ENCODE data around the gene SPTLC1.
"Not testable (repeated sequence)": the region's sequence is repeated elsewhere in the genome, so short reads cannot be mapped to it uniquely, and the experiment has no call there.

Gene SPTLC1

DNA sequence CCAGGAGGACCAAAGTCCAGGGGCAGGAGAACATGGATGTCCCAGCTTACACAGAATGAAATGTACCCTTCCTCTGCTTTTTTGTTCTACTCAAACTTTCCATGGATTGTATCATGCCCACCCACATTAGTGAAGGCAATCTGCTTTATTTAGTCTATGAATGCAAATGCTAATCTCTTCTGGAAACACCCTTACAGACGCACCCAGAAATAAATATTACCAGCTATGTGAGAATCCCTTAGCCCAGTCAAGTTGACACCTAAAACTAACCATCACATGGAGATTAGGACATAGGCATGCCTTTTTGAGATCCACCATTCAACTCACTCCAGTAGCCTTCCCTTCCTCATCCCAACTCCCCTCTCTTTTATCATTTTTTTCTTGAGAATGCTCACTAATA, 6.1 kb upstream of the SPTLC1 start:
- H3K4me3 ChIP-seq (ENCODE audit: low read length): no peak overlapping the region
- WGBS: 84% methylated on average over 1 of the region's 1 CpG
- no peaks in the 10 kb centered on the region for H3K36me3 ChIP-seq (ENCODE audit: insufficient read depth, low read length)
- H3K9me3 ChIP-seq (ENCODE audit: insufficient read depth, low read depth, low read length): no peaks in the 10 kb centered on the region
- no peaks in the 10 kb centered on the region for H3K4me1 ChIP-seq (ENCODE audit: insufficient read depth, low read length)
- no peak overlapping the region for H3K27ac ChIP-seq (ENCODE audit: low read depth, low read length)
- peaks cover 2% of the 10 kb centered on the region; the same call in 1 of the 2 replicates for H3K27me3 ChIP-seq (ENCODE audit: insufficient read depth, low read length)
- H3K9ac ChIP-seq (ENCODE audit: low read depth, low read length): no peak overlapping the region

DNA sequence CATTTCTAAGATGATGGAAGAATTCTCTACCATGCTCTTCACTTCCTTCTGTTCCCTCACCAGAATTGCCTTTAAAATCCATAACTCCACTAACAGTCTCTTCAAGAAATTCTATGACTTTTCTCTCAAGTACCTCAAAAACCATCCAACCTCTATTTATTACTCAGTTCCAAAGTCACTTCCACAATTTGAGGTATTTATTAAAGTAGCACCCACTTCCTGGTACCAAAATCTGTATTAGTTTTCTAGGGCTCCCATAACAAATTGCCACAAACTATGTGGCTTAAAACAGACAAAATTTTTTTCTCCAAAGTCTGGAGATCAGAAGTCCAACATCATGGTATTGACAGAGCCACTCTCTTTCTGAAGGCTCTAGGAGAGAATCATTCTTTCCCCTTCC, 4.9 kb upstream of the SPTLC1 start:
- H3K27ac ChIP-seq (ENCODE audit: low read depth, low read length): no peak overlapping the region
- H3K9ac ChIP-seq (ENCODE audit: low read depth, low read length): no peak overlapping the region
- no peaks in the 10 kb centered on the region for H3K4me1 ChIP-seq (ENCODE audit: insufficient read depth, low read length)
- H3K27me3 ChIP-seq (ENCODE audit: insufficient read depth, low read length): peaks cover 2% of the 10 kb centered on the region; the same call in 1 of the 2 replicates
- no peaks in the 10 kb centered on the region for H3K9me3 ChIP-seq (ENCODE audit: insufficient read depth, low read depth, low read length)
- H3K36me3 ChIP-seq (ENCODE audit: insufficient read depth, low read length): no peaks in the 10 kb centered on the region
- H3K4me3 ChIP-seq (ENCODE audit: low read length): no peak overlapping the region

GRCh38 chr9:92119586-92119985, 4.4 kb upstream of the SPTLC1 start:
- H3K4me3 ChIP-seq (ENCODE audit: low read length): no peak overlapping the region
- H3K9ac ChIP-seq (ENCODE audit: low read depth, low read length): no peak overlapping the region
- H3K4me1 ChIP-seq (ENCODE audit: insufficient read depth, low read length): no peaks in the 10 kb centered on the region
- H3K9me3 ChIP-seq (ENCODE audit: insufficient read depth, low read depth, low read length): no peaks in the 10 kb centered on the region
- H3K36me3 ChIP-seq (ENCODE audit: insufficient read depth, low read length): no peaks in the 10 kb centered on the region
- peaks cover 2% of the 10 kb centered on the region; the same call in 1 of the 2 replicates for H3K27me3 ChIP-seq (ENCODE audit: insufficient read depth, low read length)
- no peak overlapping the region for H3K27ac ChIP-seq (ENCODE audit: low read depth, low read length)
- 66% methylated on average over 4 of the region's 4 CpGs for WGBS

- H3K9me3 ChIP-seq (ENCODE audit: insufficient read depth, low read depth, low read length): no peaks in the 10 kb centered on the region
- H3K4me3 ChIP-seq (ENCODE audit: low read length): no peak overlapping the region
- WGBS: 99% methylated on average over 4 of the region's 4 CpGs
- no peak overlapping the region for H3K9ac ChIP-seq (ENCODE audit: low read depth, low read length)
- no peak overlapping the region for H3K27ac ChIP-seq (ENCODE audit: low read depth, low read length)
- H3K36me3 ChIP-seq (ENCODE audit: insufficient read depth, low read length): peaks cover 55% of the 10 kb centered on the region
- no peaks in the 10 kb centered on the region for H3K4me1 ChIP-seq (ENCODE audit: insufficient read depth, low read length)
- no peaks in the 10 kb centered on the region for H3K27me3 ChIP-seq (ENCODE audit: insufficient read depth, low read length)
Observed at GRCh38 chr9:92108122-92108521, 7.1 kb downstream of the SPTLC1 start.

DNA sequence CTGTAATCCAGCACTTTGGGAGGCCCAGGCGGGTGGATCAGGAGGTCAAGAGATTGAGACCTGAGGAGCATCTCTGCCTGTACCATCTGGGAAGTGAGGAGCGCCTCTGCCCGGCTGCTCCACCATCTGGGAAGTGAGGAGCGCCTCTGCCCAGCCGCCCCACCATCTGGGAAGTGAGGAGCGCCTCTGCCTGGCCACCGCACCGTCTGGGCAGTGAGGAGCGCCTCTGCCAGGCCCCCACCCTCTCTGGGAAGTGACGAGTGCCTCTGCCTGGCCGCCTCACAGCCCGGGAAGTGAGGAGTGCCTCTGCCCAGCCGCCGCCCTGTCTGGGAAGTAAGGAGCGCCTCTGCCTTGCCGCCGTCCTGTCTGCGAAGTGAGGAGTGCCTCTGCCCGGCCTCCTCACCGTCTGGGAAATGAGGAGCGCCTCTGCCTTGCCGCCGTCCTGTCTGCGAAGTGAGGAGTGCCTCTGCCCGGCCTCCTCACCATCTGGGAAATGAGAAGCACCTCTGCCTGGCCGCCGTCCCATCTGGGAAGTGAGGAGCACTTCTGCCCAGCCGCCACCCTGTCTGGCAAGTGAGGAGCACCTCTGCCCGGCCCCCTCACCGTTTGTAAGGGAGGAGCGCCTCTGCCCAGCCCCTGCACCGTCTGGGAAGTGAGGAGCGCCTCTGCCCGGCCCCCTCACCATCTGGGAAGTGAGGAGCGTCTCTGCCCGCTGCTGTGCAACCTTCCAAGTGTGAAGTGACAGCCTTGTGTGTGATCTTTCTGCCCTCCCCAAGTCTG, 9.6 kb downstream of the SPTLC1 start:
- not testable (repeated sequence) for H3K27me3 ChIP-seq (ENCODE audit: insufficient read depth, low read length); H3K27ac ChIP-seq (ENCODE audit: low read depth, low read length); H3K4me3 ChIP-seq (ENCODE audit: low read length); H3K9ac ChIP-seq (ENCODE audit: low read depth, low read length); H3K9me3 ChIP-seq (ENCODE audit: insufficient read depth, low read depth, low read length); H3K4me1 ChIP-seq (ENCODE audit: insufficient read depth, low read length)
- peaks cover 37% of the 10 kb centered on the region for H3K36me3 ChIP-seq (ENCODE audit: insufficient read depth, low read length)
- 96% methylated on average over 36 of the region's 36 CpGs for WGBS

- H3K36me3 ChIP-seq (ENCODE audit: insufficient read depth, low read length): peaks cover 26% of the 10 kb centered on the region
- 93% methylated on average over 14 of the region's 14 CpGs for whole genome bisulfite sequencing
Observed at GRCh38 chr9:92103601-92104000, 11.6 kb downstream of the SPTLC1 start.

GRCh38 chr9:92100237-92100911, 14.8 kb downstream of the SPTLC1 start:
- 0 out of 2 replicates have a peak overlapping the region, but pooled peaks have one; percentile 49 for H3K27ac ChIP-seq (ENCODE audit: low read depth, low read length)

More at GRCh38 chr9:92103601-92104000, 11.6 kb downstream of the SPTLC1 start:
- H3K4me1 ChIP-seq (ENCODE audit: insufficient read depth, low read length); H3K4me3 ChIP-seq (ENCODE audit: low read length); H3K9me3 ChIP-seq (ENCODE audit: insufficient read depth, low read depth, low read length); H3K27me3 ChIP-seq (ENCODE audit: insufficient read depth, low read length); H3K9ac ChIP-seq (ENCODE audit: low read depth, low read length); H3K27ac ChIP-seq (ENCODE audit: low read depth, low read length): not testable (repeated sequence)

GRCh38 chr9:92098638-92099037, 16.6 kb downstream of the SPTLC1 start:
- H3K4me3 ChIP-seq (ENCODE audit: low read length): no peak overlapping the region
- H3K4me1 ChIP-seq (ENCODE audit: insufficient read depth, low read length): peaks cover 27% of the 10 kb centered on the region
- no peaks in the 10 kb centered on the region for H3K27me3 ChIP-seq (ENCODE audit: insufficient read depth, low read length)
- H3K9ac ChIP-seq (ENCODE audit: low read depth, low read length): no peak overlapping the region; the same call in 1 of the 2 replicates
- peak overlapping the region; percentile 23; the same call in 1 of the 2 replicates for H3K27ac ChIP-seq (ENCODE audit: low read depth, low read length)
- H3K36me3 ChIP-seq (ENCODE audit: insufficient read depth, low read length): peaks cover 19% of the 10 kb centered on the region; the same call in 1 of the 2 replicates
- 100% methylated on average over 1 of the region's 1 CpG for WGBS
- no peaks in the 10 kb centered on the region for H3K9me3 ChIP-seq (ENCODE audit: insufficient read depth, low read depth, low read length)

More at GRCh38 chr9:92100237-92100911, 14.8 kb downstream of the SPTLC1 start:
- peaks cover 21% of the 10 kb centered on the region; the same call in 1 of the 2 replicates for H3K36me3 ChIP-seq (ENCODE audit: insufficient read depth, low read length)
- H3K4me1 ChIP-seq (ENCODE audit: insufficient read depth, low read length): peaks cover 16% of the 10 kb centered on the region
- no peak overlapping the region for H3K9ac ChIP-seq (ENCODE audit: low read depth, low read length)
- WGBS: 82% methylated on average over 5 of the region's 5 CpGs
- H3K4me3 ChIP-seq (ENCODE audit: low read length): no peak overlapping the region
- H3K27me3 ChIP-seq (ENCODE audit: insufficient read depth, low read length): no peaks in the 10 kb centered on the region
- H3K9me3 ChIP-seq (ENCODE audit: insufficient read depth, low read depth, low read length): no peaks in the 10 kb centered on the region

GRCh38 chr9:92097997-92098482, 17.2 kb downstream of the SPTLC1 start:
- H3K27me3 ChIP-seq (ENCODE audit: insufficient read depth, low read length): no peaks in the 10 kb centered on the region
- H3K36me3 ChIP-seq (ENCODE audit: insufficient read depth, low read length): peaks cover 19% of the 10 kb centered on the region; the same call in 1 of the 2 replicates
- H3K9me3 ChIP-seq (ENCODE audit: insufficient read depth, low read depth, low read length): no peaks in the 10 kb centered on the region
- no peak overlapping the region for H3K4me3 ChIP-seq (ENCODE audit: low read length)
- H3K27ac ChIP-seq (ENCODE audit: low read depth, low read length): peak overlapping the region; percentile 23; the same call in 1 of the 2 replicates
- WGBS: 96% methylated on average over 26 of the region's 26 CpGs
- peaks cover 27% of the 10 kb centered on the region for H3K4me1 ChIP-seq (ENCODE audit: insufficient read depth, low read length)
- H3K9ac ChIP-seq (ENCODE audit: low read depth, low read length): no peak overlapping the region; the same call in 1 of the 2 replicates

GRCh38 chr9:92095236-92095635, 20.0 kb downstream of the SPTLC1 start:
- Histone ChIP-seq H3K27ac (ENCODE audit: low read depth, low read length) (no peak overlapping the region), H3K4me3 (ENCODE audit: low read length) (no peak overlapping the region), H3K4me1 (ENCODE audit: insufficient read depth, low read length) (peaks cover 23% of the 10 kb centered on the region; the same call in 1 of the 2 replicates), H3K9ac (ENCODE audit: low read depth, low read length) (no peak overlapping the region), H3K9me3 (ENCODE audit: insufficient read depth, low read depth, low read length) (no peaks in the 10 kb centered on the region), H3K36me3 (ENCODE audit: insufficient read depth, low read length) (peaks cover 30% of the 10 kb centered on the region; the same call in 1 of the 2 replicates), H3K27me3 (ENCODE audit: insufficient read depth, low read length) (no peaks in the 10 kb centered on the region)
- 95% methylated on average over 1 of the region's 1 CpG for WGBS

GRCh38 chr9:92094655-92095054, 20.6 kb downstream of the SPTLC1 start:
- Histone ChIP-seq H3K27ac (ENCODE audit: low read depth, low read length) (no peak overlapping the region), H3K4me3 (ENCODE audit: low read length) (no peak overlapping the region), H3K4me1 (ENCODE audit: insufficient read depth, low read length) (peaks cover 23% of the 10 kb centered on the region; the same call in 1 of the 2 replicates), H3K9ac (ENCODE audit: low read depth, low read length) (no peak overlapping the region), H3K9me3 (ENCODE audit: insufficient read depth, low read depth, low read length) (peaks cover 5% of the 10 kb centered on the region; the same call in 1 of the 2 replicates), H3K36me3 (ENCODE audit: insufficient read depth, low read length) (peaks cover 35% of the 10 kb centered on the region), H3K27me3 (ENCODE audit: insufficient read depth, low read length) (no peaks in the 10 kb centered on the region)
- WGBS: 70% methylated on average over 4 of the region's 4 CpGs

Data from HUES64 (cell line).